GM21737 (cell line): ENCODE results near the gene PI4K2B.
A peak's percentile ranks its signal among the peaks of the same experiment; 100 is the strongest.
"Not testable (repeated sequence)": the region's sequence is repeated elsewhere in the genome, so short reads cannot be mapped to it uniquely, and the experiment has no call there.

Source experiments
- ATAC-seq: cut with Tn5 transposase; IDR thresholded peaks from one replicate; pipeline ENCODE4 v1.9.1; 2021; ENCODE audit warnings: mild to moderate bottlenecking, moderate library complexity; ENCODE audit not compliant: unreplicated experiment

The PI4K2B gene

GRCh38 chr4:25233737-25234389, at the start of gene PI4K2B:
TSS of gene PI4K2B (plus strand) at chr4:25234033. CDS start at chr4:25234164, 131 bp downstream.
- ATAC-seq = peak; percentile 74

- ATAC-seq = no peak
Observed at GRCh38 chr4:25184056-25184455, 49.8 kb upstream of the PI4K2B start.

GRCh38 chr4:25190407-25190806, 43.4 kb upstream of the PI4K2B start:
- no peak for ATAC-seq

- ATAC-seq = no peak
Observed at GRCh38 chr4:25198713-25199112, 35.1 kb upstream of the PI4K2B start.

- no peak for ATAC-seq
Observed at GRCh38 chr4:25207997-25208396, 25.8 kb upstream of the PI4K2B start.

- no peak for ATAC-seq
Observed at GRCh38 chr4:25209702-25210101, 24.1 kb upstream of the PI4K2B start.

GRCh38 chr4:25211721-25212120, 22.1 kb upstream of the PI4K2B start:
- no peak for ATAC-seq

- ATAC-seq = no peak
Observed at GRCh38 chr4:25212822-25213221, 21.0 kb upstream of the PI4K2B start.

- no peak for ATAC-seq
Observed at GRCh38 chr4:25213347-25213979, 20.4 kb upstream of the PI4K2B start.

GRCh38 chr4:25214750-25215149, 19.1 kb upstream of the PI4K2B start:
- ATAC-seq = not testable (repeated sequence)

- ATAC-seq = no peak
Observed at GRCh38 chr4:25215511-25215910, 18.3 kb upstream of the PI4K2B start.

GRCh38 chr4:25221377-25221776, 12.5 kb upstream of the PI4K2B start:
- no peak for ATAC-seq

GRCh38 chr4:25223802-25224375, 9.9 kb upstream of the PI4K2B start:
- no peak for ATAC-seq

GRCh38 chr4:25229804-25230203, 4.0 kb upstream of the PI4K2B start:
- ATAC-seq = no peak

- ATAC-seq = no peak
Observed at GRCh38 chr4:25233194-25233593, 639 bp upstream of the PI4K2B start.

GRCh38 chr4:25234390-25235370, 847 bp downstream of the PI4K2B start:
- ATAC-seq = peak; percentile 53

GRCh38 chr4:25235401-25235800, 1.6 kb downstream of the PI4K2B start:
- no peak for ATAC-seq

- not testable (repeated sequence) for ATAC-seq
Observed at GRCh38 chr4:25236030-25236429, 2.2 kb downstream of the PI4K2B start.

- ATAC-seq = no peak
Observed at GRCh38 chr4:25236971-25237370, 3.1 kb downstream of the PI4K2B start.

- ATAC-seq = no peak
Observed at GRCh38 chr4:25238052-25238451, 4.2 kb downstream of the PI4K2B start.

- not testable (repeated sequence) for ATAC-seq
Observed at GRCh38 chr4:25239528-25239927, 5.7 kb downstream of the PI4K2B start.
